ENCODE measurements around the gene DPAGT1.

DPAGT1 gene

DNA sequence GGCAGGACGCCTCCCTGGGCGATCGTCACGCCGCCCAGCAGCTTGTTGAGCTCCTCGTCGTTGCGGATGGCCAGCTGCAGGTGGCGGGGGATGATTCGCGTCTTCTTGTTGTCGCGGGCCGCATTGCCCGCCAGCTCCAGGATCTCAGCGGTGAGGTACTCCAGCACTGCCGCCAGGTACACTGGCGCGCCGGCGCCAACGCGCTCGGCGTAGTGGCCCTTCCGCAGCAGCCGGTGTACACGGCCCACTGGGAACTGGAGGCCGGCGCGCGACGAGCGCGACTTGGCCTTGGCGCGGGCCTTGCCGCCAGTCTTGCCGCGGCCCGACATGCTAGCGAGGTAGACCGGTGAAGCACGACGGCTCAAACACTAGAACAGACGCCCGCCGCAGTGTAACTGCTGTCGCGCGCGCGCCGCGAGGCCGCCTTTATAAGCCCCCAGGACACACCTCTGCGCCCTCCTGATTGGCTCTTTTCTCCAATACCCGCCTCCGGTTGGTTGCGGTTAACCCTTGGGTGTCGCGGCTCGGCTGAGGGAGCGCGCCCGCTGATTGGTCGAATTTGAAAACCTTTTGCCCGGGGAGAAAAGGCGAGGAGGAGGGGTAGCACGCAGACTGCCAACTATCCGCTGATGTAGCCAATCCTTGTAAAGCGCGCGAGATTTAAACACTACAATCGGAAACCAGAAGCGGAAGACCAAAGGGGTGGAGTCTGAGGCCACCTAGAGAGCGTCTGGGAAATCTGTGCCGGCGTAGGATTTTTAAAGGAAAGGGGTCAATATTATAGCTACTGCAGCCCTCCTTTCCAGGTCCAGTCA, 6.4 kb downstream of the DPAGT1 start:
- DNase-seq, result peak; percentile 73 to 100 (median 99)

- DNase-seq, result peak in 38 of 56 donors; percentile 38 to 87 (median 72)
Observed at GRCh38 chr11:119094816-119095065, 6.9 kb downstream of the DPAGT1 start.

DNA sequence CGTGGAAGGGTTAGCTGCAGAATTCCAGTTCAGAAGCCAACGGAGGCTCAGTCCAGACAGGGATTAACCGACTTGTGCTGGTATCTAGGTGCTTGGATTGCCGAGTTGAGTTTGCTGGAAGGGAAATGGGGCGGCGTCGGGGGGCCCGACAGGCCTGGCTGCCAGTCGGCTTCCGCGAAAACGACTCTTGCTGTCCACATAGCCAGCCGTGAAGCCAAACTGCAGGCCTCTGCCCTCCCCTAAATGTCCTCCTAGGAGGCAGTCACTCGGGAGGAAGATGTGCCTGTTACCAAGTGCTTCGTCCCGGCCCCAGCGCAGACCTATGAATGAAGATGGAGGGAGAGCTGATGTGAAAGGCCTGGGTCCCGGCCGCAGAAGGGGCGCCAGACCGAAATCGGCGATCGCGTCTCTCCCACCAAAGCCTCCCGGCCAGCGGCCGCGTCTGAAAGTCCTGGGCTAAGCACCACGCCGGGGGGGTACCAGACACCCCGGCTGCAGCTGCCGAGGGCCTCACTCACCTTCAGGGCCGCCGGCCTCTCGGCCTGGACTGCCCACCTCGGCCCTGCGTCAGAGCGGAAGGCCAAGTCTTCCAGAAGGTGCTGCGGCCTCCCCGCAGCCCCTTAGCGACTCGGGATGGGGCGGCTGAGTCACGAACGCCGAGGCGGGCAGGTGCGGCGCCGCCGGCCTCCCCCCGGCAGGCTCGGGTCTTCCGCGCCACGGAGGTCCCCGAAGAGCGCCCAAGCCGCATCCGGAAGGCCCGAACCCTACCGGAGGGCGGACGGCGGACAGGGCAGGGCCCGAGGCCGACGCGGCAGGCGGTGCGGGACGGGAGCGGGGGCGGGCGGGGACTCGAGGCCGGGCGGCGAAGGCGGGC, 7.5 kb downstream of the DPAGT1 start:
- DNase-seq, result peak in 8 of 56 donors; percentile 18 to 60 (median 46)

DNA sequence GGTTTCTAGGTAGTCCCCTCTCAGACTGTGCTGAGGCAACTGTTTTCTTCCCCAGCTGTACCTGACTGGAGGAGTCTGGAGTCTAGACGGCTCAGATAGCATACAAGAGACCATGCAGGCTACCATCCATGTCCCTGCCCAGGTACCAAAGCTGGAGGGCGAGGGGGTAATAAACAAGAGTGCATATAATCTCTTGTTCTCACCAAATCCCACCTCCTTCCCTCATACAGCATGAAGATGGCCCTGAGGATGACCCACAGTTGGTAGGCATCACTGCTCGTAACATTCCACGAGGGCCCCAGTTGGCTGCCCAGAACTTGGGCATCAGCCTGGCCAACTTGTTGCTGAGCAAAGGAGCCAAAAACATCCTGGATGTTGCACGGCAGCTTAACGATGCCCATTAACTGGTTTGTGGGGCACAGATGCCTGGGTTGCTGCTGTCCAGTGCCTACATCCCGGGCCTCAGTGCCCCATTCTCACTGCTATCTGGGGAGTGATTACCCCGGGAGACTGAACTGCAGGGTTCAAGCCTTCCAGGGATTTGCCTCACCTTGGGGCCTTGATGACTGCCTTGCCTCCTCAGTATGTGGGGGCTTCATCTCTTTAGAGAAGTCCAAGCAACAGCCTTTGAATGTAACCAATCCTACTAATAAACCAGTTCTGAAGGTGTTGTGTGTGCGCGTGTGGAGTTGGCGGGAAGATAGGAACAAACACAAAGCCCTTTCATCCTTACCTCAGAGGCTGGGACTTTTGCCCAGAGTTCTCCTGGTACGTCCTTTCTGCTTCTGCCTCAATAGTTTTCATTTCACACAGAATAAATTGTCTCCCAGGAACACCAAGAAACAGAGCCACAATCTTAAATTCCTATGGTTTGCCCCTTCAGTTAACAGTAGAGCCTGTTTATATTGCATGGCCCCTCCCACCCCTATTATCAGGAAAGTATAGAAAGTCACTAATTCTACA, 8.5 kb downstream of the DPAGT1 start:
- peak in 6 of 56 donors; percentile 6 to 37 (median 20) for DNase-seq

GRCh38 chr11:119091966-119092879, 9.4 kb downstream of the DPAGT1 start:
- no peak for DNase-seq

GRCh38 chr11:119091178-119091577, 10.5 kb downstream of the DPAGT1 start:
- DNase-seq, result no peak

DNA sequence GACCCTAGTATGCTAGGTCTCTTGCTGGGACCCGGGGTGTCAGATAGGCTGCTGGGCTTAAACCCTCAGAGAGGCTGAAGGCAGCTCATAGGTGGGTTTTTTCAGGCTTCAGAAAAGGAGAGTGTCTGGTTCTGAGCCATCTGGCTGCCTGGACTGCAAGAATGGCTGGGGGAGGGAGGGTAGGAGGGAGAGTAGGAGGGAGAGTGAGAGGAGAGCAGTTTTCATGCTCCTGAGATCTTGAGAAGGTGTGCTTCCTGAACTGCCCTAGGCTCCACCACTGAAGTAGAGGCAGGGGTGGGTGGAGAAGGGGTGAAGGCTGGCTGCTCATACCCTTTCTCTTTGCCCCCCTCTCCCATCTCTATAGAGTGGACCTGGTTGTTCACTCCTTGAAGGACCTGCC, 12.3 kb downstream of the DPAGT1 start:
- no peak for DNase-seq

GRCh38 chr11:119088406-119088805, 13.2 kb downstream of the DPAGT1 start:
- no peak for DNase-seq

DNA sequence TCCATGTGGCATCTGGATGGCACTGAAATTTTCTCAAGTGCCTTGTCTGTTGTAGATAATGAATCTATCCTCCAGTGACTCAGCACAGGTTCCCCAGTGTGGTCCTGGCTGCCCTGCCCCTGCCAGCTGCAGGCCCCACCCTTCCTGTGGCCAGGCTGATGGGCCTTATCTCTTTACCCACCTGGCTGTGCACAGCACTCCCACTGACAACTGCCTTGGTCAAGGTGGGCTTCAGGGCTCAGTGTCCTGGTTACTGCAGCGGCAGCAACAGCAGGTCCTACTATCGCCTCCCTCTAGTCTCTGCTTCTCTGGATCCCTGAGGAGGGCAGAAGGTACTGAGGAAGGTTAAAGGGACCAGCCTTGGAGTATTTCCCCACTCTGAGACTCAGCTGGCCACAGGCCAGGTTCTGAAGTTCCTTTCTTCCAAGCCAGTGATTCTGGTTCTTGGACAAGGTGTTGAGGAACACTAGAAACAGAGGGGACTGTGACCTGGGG, 13.9 kb downstream of the DPAGT1 start:
- DNase-seq, result no peak

DNA sequence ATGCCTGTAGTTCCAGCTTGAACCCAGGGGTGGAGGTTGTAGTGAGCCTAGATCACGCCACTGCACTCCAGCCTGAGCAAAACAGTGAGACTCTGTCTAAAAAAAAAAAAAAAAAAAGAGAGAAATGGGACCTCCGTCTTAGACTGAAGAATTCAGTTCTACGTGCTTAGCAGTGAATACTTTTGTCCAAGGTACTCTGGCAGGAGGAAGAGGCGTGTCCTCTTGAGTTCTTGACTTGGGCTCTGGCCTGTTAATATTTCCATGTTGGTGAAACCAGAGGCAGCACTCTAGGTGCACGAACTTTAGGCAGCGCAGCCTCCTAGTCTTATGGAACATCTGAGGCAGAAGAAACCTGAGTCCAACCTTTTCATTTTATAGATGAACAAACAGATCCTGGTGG, 14.5 kb downstream of the DPAGT1 start:
- DNase-seq, result no peak

DNA sequence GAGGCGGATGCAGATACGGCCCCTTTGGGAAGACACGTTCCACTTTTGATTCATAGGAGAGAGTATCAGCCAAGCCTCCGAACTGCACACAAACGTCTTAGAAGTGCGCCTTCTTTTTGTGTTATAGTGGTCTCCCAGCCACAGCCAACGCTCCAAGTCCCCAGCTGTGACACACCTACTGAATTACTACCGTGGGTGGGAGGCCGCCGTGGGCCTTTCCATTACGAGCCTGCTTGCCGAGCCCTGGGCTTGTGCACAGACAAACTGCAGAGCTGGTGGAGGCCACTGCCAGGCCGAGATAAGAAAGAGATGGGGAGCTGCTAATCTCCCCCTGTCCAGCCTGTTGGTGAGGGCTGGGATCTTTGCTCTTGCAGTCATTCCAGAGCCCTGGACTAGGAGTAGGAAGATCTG, 16.2 kb downstream of the DPAGT1 start:
- DNase-seq, result peak in 3 of 56 donors; percentile 23 to 53 (median 34)

DNA sequence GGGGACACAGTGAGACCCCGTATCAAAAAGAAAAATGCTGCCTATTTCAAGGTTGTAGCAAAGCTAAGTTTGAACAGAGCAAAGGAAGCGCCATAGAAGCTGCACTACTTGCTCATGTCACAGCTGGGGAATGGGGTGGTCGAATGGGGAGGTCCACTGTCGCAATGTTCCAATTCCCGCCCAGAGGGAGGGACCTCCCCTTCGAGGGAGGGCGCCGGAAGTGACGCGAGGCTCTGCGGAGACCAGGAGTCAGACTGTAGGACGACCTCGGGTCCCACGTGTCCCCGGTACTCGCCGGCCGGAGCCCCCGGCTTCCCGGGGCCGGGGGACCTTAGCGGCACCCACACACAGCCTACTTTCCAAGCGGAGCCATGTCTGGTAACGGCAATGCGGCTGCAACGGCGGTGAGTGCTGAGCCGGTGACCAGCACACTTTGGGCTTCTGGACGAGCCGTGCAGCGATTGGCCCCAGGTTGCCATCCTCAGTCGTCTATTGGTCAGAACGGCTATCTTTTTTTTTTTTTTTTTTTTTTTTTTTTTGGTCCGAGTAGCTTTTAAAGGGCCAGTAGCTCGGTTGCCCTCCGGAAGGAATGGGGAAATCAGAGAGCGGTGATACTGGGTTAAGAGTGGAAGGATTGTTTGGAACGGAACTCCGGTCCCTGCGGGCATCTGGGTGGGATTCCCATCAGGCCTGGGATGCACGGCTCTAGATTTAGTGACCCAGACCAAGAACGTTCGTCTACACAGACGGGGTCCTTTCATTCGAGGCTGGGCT, 16.8 kb downstream of the DPAGT1 start, which contains the start of gene HMBS:
Gene HMBS, plus strand, starts transcription at position 219 of the 774 bp plus-strand sequence. Its CDS starts 153 bp downstream, at position 372.
- DNase-seq, result peak; percentile 65 to 98 (median 92)

DNA sequence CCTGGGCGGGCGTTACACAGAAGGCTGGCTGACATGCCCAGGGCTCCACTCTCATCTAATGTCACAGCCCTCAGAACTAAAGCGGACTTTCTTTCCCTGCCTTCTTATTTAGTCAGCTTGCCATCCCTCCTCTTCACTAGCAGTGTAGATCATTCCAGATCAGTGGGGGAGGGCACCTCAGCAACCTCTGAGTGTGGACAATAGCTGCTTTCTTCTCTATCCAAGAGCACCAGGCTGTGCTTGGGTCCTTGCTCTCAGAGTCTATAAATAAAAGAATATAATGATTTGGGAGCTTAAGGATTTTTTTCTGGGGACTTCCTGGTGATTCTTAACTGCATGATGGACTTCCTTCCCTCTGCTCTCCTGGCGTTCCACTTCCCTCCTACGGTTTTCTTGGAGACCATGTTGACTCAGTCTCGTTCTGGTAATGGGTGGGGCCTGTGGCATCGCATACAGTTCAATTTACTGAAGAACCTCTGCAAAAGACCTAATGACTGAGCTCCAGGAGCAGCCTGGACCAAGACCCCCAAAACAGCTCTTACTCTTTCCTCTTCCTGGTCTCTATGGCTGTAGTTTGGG, 19.9 kb downstream of the DPAGT1 start:
- peak in 37 of 56 donors; percentile 10 to 82 (median 37) for DNase-seq

GRCh38 chr11:119078675-119079420, 22.8 kb downstream of the DPAGT1 start:
- DNase-seq, result no peak

GRCh38 chr11:119077839-119078238, 23.8 kb downstream of the DPAGT1 start:
- no peak for DNase-seq

GRCh38 chr11:119067371-119068222, 34.1 kb downstream of the DPAGT1 start, which contains the start of gene VPS11:
Gene VPS11 (plus strand): TSS chr11:119067818. CDS start chr11:119067824, 6 bp downstream.
- DNase-seq, result peak; percentile 80 to 97 (median 92)

- DNase-seq, result peak in 1 of 56 donors; percentile 3
Observed at GRCh38 chr11:119065369-119065768, 36.3 kb downstream of the DPAGT1 start.

Measured in amygdala (tissue), 56 donors.